ENCODE measurements around the gene C3. TPM values are rescaled to one million over a fixed set of nuclear protein-coding genes. Genes with fewer than 3 reads are reported as not detected.
"Not testable (repeated sequence)": the region's sequence is repeated elsewhere in the genome, so short reads cannot be mapped to it uniquely, and the experiment has no call there.

Gene C3
- 0.51 TPM in 2 replicates for total RNA-seq

DNA sequence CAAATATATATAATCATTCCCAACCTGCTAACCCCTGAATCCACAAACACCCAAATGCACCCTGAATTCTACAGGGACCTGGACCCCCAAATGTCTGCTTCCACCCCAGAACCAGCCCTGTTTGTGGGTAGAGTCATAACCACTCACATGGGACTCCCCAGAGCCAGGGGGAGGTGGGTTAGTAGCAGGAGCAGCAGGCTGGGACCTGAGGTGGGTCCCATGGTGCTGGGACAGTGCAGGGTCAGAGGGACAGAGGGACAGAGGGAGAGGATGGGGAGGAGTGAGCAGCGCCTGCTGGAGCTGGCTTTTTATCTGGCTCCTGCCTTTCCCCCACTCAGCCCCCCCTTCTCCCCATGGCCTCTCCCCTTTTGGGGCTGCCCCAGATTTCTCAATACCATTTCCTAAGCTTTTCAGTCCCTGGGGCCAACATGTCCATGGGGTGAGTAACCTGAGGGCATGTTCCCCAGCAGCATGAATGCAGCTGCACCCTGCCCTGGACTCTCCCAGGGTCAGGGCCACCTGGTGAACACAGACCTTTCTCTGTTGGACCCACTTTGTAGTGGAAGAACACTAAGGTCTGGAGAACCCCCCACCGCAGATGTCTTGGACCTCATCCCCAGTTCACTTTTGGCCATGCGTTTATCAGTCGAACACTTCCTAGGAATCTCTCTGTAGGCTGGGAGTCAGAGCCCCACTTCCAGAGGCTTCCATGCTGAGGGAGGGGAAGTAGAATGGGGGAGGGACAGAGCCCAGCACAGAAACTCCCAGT is at the start of gene C3:
Gene C3 (minus strand): TSS at position 282 of the 769 bp plus-strand sequence. CDS start 61 bp downstream, at position 221.
- no peak for DNase-seq (ENCODE audit: low read depth in 2 of 2)

DNA sequence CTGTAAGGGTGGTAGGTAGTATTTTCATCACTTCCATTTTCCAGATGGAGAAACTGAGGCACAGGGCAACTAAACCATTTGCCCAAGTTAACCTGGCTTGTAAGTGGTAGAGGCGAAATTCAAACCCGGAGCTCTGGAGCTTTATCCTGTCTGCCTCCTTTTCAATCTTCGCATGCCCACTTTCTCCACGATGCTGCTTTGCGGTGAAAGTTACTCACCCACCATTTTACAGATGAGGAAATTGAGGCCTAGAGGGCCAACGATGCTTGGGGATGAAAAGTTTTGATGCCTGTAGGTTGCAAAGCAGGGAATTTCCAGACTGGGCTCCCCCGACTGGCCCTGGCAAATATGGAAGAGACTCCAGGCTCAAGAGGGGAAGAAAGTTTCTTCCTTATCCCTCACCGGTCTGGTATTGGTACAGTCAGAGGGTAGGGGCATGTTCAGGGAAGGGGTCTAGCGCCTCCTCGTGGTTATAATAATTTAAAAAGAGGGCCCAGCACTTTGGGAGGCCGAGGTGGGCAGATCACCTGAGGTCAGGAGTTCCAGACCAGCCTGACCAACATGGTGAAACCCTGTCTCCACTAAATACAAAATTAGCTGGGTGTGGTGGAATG is 48.7 kb upstream of the C3 start:
- DNase-seq (ENCODE audit: low read depth in 2 of 2): peak in 1 of 2 donors; percentile 29

DNA sequence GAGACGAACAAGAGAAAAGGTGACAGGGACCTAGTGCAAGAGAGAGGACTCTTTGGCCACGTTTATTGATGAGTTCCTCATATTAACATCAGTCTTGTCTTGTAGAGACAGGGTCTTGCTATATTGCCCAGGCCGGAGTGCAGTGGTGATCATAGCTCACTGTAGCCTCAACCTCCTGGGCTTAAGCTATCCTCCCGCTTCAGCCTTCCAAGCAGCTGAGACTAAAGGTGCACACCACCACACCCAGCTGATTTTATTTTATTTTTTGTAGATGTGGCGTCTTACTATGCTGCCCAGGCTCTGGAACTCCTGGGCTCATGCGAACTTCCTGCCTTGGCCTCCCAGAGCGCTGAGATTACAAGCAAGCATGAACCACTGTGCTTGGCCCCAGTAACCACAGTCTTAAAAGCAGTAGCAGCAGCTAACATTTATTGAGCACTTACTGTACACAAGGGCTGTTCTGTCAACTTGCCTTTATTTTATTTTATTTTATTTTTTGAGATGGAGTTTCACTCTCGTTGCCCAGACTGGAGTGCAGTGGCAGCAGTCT is 47.9 kb upstream of the C3 start:
- no peak for DNase-seq (ENCODE audit: low read depth in 2 of 2)

DNA sequence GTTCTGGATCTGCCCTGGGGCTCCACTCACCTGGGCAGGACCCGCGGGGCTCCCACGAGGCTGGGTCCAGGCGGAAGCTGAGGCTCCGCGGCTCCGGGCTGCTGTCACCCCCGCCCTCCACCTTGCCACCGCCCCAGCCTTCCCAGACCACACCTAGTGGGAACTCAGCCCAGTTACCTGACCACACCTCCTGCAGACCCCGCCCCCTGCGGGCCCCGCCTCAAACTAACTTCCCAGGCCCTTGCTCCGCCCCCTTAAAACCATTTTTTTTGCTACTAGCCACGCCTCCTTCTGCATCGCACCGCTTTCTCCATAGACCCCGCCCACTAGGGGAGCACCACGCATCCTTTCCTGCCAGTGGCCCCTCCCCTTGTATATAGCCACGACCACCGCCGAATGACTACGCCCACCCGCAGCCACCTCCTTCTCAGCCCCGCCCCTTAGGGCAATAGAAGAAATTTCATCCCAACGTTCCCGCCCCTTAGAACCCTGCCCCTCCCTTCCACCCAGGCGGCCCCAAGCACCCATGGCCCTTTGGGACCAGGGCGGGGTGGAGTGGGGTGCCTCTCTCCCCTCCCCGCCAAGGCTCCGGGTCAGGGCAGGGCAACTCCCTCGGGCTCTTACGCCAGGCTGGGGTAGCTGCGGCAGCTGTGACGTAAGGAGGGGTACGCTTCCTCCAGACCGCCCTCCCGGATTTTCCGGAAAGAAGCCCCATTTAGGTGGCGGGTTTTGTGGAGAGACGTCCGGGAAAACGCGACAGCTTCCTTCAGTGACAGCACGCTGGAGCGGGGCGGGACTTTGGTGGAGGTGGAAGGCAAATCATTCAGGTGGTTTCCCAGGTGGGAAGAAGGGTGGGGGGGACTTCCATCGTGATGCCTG is 47.1 kb upstream of the C3 start, which contains the start of gene SH2D3A:
Gene SH2D3A (minus strand): TSS at position 79 of the 879 bp plus-strand sequence. CDS start 3,687 bp downstream, outside the sequence.
- DNase-seq (ENCODE audit: low read depth in 2 of 2): peak; percentile 73 to 78

DNA sequence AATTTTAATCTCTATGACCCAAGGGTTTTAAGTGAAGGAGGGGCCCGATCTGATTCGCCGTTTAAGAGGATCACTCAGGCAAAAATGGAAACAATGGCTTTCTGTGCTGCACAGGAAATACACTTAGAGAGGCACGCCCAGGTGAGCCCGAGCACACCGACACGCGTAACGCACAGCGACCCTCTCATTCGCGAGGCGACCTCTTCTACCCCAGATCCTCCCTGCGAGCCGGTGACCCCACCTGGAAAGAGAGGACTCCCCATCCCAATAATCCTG is 46.6 kb upstream of the C3 start:
- DNase-seq (ENCODE audit: low read depth in 2 of 2): no peak

DNA sequence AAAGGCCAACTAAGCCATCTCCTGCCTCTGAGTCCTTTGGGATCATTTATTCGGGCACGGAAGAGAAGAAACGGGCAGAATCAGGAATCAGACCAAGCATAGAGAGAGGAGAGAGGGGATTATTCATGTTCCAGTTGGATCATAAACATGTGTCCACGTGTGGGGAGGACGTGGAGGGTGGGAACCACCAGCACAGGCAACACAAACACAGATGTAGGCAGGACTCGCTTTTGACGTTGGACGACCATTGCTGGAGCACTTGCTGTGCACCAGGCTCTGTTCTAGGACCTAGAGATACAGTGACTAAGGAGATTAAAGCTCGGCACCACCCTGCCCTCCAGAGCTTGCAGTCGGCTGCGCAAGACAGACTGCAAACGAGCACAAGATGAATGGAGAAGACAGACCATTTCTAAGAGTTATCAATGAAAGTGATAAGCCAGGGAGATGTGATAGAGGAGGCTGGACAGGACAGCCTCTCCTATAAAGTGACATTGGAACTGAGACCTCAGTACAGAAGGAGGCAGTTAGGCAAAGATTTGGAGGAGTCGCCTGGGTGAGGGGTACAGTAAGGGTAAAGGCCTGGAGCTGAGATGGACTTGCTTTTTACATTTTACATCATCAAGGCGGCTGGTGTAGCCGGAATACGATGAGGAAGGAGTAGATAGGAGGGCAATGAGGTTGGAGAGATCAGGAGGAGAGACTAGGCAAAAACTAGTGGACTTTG is 46.1 kb upstream of the C3 start:
- DNase-seq (ENCODE audit: low read depth in 2 of 2): no peak

DNA sequence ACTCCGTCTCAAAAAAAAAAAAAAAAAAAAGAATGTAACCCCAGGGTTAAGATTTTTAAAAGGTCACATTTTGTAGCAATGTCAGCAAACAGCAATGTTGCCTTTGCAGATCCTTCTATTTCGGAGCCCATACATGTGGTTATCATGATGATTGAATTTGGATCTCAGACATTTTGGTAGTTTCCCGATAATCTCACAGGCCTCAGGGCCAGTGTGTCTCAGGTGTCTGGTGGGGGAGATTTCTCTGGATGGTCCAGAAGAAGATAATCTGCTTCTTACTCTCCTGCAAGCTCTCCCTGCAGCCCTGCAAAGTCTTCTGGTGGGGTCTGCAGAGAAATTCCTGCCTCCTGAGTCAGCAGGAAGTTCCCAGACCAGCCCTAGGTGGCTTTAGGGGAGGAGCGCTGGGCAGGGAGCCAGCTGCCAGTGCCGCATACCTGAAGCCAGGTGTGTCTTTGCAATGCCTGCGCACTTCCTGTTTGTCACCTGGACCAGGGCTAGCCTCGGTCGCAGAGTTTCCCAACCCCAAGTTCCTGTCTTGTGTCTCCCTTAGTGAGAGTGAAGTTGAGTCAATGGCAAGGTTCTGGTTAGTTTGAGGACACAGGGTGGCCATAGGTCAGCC is 45.4 kb upstream of the C3 start:
- DNase-seq (ENCODE audit: low read depth in 2 of 2): no peak

DNA sequence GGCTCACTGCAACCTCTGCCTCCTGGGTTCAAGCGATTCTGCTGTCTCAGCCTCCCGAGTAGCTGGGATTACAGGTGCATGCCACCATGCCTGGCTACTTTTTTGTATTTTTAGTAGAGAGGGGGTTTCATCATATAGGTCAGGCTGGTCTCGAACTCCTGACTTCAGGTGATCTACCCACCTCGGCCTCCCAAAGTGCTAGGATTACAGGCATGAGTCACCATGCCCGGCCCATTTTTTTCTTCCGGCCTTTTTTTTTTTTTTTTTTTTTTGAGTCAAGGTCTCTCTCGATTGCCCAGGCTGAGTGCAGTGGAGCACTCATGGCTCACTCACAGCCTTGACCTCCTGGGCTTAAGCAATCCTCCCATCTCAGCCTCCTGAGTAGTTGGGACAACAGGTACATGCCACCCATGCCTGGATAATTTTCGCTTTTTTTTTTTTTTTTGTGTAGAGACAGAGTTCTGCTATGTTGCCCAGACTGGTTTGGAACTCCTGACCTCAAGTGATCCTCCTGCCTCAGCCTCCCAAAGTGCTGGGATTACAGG is 41.9 kb upstream of the C3 start:
- DNase-seq (ENCODE audit: low read depth in 2 of 2): not testable (repeated sequence)

DNA sequence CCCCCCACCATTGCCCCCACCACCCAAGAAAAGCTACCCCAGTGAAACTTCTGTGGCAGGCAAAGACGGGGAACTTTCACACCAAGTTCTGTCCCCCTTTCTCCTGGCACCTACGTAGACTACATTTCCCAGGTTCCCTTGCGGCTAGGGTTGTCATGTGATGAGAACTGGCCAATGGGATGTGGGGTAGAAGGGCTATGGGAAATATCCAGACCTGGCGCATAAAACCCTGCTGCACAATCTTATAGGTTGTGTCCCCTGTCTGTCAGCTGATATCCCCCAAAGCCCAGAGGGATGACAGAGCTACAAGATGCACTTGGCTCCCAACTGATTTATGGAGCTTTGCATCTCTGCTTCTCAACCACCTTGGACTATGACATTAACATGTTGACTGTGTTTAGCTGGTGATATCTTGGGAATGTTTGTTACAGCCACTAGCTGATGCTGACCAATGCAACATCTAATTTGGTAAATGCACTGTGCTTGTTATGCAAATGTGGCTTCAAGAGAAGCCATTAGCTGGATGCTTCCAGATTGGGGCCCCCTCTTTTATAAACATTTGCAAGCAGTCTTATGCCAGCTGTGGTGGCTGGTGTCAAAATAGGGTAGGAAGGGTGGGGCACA is 40.7 kb upstream of the C3 start:
- no peak for DNase-seq (ENCODE audit: low read depth in 2 of 2)

DNA sequence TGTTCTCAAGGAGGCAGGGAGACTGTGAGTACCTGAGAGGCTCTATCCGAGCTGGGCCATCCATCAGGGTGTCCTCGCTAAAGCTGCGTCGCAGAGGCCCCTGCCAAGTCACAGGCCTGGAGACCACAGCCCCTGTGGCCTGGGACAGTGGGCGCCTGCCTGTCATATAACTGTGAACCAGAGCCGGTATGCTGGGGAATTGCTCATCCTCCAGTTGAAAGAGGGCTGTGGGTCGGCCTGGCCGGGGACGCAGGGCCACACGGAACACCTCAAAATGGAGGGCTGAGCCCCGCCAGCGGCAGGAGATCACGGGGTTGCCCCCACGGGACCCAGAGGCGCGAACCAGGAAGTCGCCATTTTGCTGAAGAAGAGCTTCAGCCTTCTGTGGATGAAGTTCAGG is 40.2 kb upstream of the C3 start:
- DNase-seq (ENCODE audit: low read depth in 2 of 2): no peak

DNA sequence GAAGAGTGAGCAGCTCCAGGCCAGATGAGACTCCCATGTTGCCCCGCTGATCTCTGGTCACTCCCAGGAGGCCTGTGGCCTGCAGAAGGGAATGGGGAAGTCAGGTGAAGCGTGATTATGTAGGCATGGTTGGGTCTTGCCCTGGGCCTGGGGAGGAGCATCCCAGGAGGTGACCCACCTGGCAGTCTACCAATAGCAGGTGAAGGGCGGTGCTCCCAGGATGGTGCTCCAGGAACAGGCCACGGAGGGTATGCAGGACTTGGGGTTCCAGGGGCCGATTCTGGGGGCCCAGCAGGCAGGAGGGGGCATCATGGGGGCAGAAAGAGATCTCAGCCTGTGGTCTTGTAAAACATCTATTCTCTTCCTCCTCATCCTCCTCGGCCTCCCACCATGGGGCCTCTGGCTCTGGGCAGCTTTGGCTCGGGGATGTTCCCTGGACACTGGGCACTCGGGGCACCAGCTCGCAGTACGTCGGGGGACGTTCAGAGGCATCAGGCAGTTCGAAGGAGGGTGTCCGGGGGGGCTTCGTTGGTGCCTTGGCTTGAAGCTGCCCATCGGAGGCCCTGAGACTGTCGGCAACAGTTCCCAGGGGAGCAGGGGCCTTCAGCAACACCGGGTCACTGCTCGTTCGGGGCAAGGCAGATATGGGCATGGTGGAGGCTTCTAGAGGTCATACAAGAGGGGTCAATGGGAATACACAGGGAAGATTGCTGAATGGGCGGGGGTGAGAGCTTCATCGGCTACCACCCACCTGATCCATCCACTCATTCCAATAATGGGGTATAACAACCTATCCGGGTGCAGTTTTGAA is 34.4 kb upstream of the C3 start:
- DNase-seq (ENCODE audit: low read depth in 2 of 2): no peak

DNA sequence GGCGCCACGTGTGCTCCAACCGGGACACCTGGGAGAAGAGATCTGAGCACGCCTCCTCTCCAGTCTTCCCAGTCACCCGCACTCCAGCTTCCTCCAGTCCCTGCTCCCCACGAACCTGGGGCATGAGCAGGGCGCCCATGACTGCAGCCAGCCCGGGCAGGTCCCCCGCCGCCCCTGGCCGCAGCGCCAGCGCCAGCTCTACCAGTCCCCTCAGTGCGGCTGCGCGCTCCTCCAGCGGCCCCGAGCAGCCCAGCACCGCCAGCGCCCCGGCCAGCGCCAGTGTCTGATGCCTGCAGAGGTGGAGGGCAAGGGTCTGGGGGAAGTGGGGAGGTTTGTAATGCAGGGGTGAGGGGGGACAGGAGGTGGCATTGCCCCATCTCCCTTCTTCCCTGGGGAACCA is 33.7 kb upstream of the C3 start:
- DNase-seq (ENCODE audit: low read depth in 2 of 2): no peak

DNA sequence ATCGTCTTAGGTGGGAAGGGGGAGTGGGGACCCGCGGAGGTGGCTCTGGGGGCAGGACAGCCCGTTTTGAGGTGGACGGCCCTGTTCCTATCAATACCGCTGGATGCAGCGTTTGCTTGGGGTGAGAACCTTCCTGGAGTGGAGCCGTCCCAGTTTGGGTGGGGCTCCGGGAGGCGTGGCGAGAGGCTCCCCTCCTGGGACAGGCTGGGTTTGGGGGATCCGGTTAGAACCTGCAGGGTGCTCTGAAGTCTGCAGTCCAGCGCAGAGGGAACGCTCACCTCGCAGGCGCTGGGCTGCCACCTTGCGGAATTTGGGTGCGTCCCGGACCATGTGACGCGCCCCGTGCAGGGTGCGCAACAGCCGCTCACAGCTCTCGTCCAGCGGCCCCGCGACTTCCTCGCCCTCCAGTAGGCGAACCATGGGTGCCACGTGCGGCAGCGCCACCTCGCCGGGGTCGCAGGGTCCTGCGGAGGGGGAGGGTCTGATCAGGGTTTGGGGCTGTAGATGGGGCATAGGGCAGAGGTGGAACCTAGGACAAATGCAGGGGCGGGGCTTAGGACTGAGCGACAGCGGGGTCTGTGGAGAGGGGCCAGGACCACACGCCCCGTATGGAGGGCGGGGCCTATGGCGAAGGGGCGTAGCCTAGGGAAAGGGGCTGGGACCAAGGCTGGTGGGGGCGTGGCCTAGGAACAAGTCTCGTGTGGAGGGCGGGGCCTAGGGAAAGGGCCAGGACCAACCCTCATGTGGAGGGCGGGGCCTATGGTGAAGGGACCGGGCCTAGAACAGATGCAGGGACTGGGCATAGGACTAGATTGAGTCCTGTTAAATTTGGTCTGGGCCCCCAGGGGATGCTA is 33.0 kb upstream of the C3 start:
- DNase-seq (ENCODE audit: low read depth in 2 of 2): peak in 1 of 2 donors; percentile 79

DNA sequence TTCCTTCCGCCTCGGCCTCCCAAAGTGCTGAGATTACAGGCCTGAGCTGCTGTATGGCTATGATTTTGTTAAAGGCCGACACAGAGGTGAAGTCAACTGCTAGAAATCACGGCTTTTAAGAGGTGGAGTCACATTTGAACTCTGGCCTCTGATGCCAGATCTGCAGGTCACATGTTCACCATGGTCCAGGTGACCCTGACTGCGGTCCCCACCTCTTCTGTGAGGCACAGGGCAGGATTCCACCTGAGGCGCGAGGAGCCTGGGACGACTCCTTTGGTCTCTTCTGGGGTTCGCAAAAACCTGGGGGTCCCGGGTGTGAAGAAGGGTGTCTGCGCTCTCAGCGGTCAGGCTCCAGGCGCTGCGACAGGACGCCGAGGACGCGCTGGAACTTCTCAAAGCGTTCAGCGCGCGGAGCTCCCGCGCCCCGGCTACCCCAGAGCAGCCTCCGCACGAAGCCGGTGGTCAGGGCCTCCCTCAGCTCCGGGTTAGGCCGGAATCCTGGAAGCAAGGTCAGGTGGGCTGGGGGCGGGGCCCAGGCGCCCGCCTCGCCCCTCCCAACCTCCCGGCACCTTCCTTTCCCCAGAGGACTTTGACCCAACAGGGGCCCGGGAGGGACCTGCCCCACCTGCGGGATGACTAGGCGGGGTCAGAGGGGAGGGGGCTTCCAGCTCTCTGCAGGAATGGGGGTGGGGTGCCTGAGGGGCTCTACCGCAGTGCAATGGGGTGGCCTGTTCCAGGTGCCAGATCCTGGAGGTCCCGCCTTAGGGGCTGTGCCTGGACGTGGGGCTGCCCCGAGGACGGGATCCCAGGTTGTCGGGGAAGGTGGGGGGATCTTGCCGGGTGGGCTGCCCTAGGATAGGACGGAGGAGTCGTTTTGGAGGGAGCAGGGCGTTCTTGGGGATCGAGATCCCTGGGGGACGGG is 32.1 kb upstream of the C3 start:
- no peak for DNase-seq (ENCODE audit: low read depth in 2 of 2)

DNA sequence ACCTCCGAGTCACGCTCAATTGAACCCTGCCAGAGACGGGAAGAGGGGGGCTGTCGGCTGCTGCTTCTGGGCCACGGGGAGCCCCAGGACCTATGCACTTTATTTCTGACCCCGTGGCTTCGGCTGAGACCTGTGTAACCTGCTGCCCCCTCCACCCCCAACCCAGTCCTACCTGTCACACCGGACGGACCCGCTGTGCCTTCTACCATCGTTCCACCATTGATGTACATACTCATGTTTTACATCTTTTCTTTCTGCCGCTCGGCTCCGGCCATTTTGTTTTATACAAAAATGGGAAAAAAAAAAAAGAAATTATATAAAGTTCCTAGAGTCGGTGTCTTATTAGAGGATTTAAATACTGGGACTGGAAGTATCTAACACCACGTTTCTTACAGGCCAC is 30.7 kb upstream of the C3 start:
- DNase-seq (ENCODE audit: low read depth in 2 of 2): no peak

DNA sequence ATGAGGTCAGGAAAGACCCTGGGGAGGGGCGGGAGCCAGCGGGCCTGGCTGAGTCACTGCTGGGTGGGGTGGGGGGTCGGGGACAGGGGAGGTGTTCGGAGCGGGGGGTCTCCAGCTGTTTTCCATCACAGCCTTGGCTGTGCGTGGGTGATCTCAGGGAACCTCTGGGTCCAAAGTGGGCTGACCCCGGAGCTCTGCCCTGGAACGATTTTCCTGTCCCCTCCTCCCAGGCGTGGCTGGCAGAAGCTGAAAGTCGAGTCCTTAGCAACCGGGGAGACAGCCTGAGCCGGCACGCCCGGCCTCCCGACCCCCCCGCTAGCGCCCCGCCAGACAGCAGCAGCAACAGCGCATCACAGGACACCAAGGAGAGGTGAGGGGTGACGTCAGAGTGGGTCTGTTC is 29.6 kb upstream of the C3 start:
- no peak for DNase-seq (ENCODE audit: low read depth in 2 of 2)

DNA sequence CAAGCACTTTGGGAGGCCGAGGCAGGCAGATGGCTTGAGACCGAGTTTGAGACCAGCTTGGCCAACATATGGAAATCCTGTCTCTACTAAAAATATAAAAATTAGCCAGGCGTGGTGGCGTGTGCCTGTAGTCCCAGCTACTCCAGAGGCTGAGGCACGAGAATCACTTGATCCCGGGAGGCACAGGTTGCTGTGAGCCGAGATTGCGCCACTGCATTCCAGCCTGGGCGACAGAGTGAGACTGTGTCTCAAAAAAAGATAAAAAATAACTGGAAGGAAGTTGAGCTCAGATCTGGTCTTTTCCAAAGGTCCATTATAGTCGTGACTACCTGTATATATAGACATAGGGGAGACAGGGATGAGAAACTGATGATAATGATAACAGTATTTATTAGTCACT is 28.1 kb upstream of the C3 start:
- DNase-seq (ENCODE audit: low read depth in 2 of 2): not testable (repeated sequence)
